ENCODE results near the gene DCLRE1B. TPM values are rescaled to one million over a fixed set of nuclear protein-coding genes. Genes with fewer than 3 reads are reported as not detected.
A peak's percentile ranks its signal among the peaks of the same experiment; 100 is the strongest.

The DCLRE1B gene
- total and polyA plus RNA-seq, 11 donors, result 0.38 to 6.0 (median 2.2) TPM

GRCh38 chr1:113857776-113858175 lies 47.4 kb upstream of the DCLRE1B start:
- no peak for DNase-seq
- 79 to 84% (median 81%) methylated on average over 3 of the region's 3 CpGs for WGBS, 4 donors
- H3K27me3 ChIP-seq, result no peaks in the 10 kb centered on the region
- H3K36me3 ChIP-seq, result peaks cover 0 to 9% (median 0%) of the 10 kb centered on the region in 9 donors
- no peaks in the 10 kb centered on the region for H3K9me3 ChIP-seq
- TF ChIP-seq CTCF (IDR thresholded peaks at IDR 0.05) (no peak), POLR2A (IDR thresholded peaks at IDR 0.05) (no peak)
- ATAC-seq, result no peak
- intact Hi-C loops (cut with DNase I), result no loop called here
- H3K4me1 ChIP-seq, result peaks cover 0 to 49% (median 0%) of the 10 kb centered on the region in 12 donors
- no peak overlapping the region for H3K4me3 ChIP-seq
- no peak overlapping the region for H3K27ac ChIP-seq

- ATAC-seq, result no peak
- no peak for DNase-seq
- Histone ChIP-seq H3K4me3 (no peak overlapping the region), H3K36me3 (peaks cover 0 to 9% (median 0%) of the 10 kb centered on the region in 9 donors), H3K27me3 (no peaks in the 10 kb centered on the region), H3K4me1 (peaks cover 0 to 49% (median 0%) of the 10 kb centered on the region in 12 donors), H3K27ac (peak overlapping the region in 1 of 12 donors; percentile 43), H3K9me3 (no peaks in the 10 kb centered on the region)
- intact Hi-C loops (cut with DNase I), result no loop called here
- TF ChIP-seq POLR2A (IDR thresholded peaks at IDR 0.05) (no peak), CTCF (IDR thresholded peaks at IDR 0.05) (no peak)
- WGBS, 4 donors, result 80 to 89% (median 87%) methylated on average over 3 of the region's 3 CpGs
Measured at GRCh38 chr1:113858418-113858817, 46.7 kb upstream of the DCLRE1B start.

- DNase-seq, result no peak
- H3K9me3 ChIP-seq, result no peaks in the 10 kb centered on the region
- peaks cover 0 to 9% (median 0%) of the 10 kb centered on the region in 9 donors for H3K36me3 ChIP-seq
- TF ChIP-seq POLR2A (IDR thresholded peaks at IDR 0.05) (no peak), CTCF (IDR thresholded peaks at IDR 0.05) (no peak)
- intact Hi-C loops (cut with DNase I), result no loop called here
- H3K4me3 ChIP-seq, result no peak overlapping the region
- H3K27me3 ChIP-seq, result no peaks in the 10 kb centered on the region
- peak overlapping the region in 1 of 12 donors; percentile 43 for H3K27ac ChIP-seq
- no peak for ATAC-seq
- WGBS, 4 donors, result 85 to 93% (median 87%) methylated on average over 1 of the region's 1 CpG
- peaks cover 0 to 49% (median 0%) of the 10 kb centered on the region in 12 donors for H3K4me1 ChIP-seq
Measured at GRCh38 chr1:113858982-113859381, 46.1 kb upstream of the DCLRE1B start.

- intact Hi-C loops (cut with DNase I), result no loop called here
- Histone ChIP-seq H3K4me3 (peak overlapping the region in 2 of 12 donors; percentile 2 to 5), H3K4me1 (peaks cover 0 to 49% (median 0%) of the 10 kb centered on the region in 12 donors), H3K9me3 (no peaks in the 10 kb centered on the region), H3K27me3 (no peaks in the 10 kb centered on the region), H3K27ac (peak overlapping the region in 1 of 12 donors; percentile 43), H3K36me3 (peaks cover 0 to 6% (median 0%) of the 10 kb centered on the region in 9 donors)
- TF ChIP-seq POLR2A (IDR thresholded peaks at IDR 0.05), result no peak
- no peak for TF ChIP-seq CTCF (IDR thresholded peaks at IDR 0.05)
- ATAC-seq (peak in 1 of 4 donors; percentile 39), DNase-seq (no peak)
- WGBS, 4 donors, result 55 to 64% (median 60%) methylated on average over 3 of the region's 3 CpGs
Measured at GRCh38 chr1:113859478-113860175, 45.5 kb upstream of the DCLRE1B start.

All from heart left ventricle (tissue), 16 donors.